Stimulated activated naive CD8-positive, alpha-beta T cell treated with anti-CD3 and anti-CD28 coated beads, Interleukin-15, Interleukin-2, amounts not matched to agents 100 ng/mL and 50 ng/mL, for 24 hours (primary cell): ENCODE measurements around the gene LCAT.

ENCODE experiments used
- H3K27ac Mint-ChIP-seq: one replicate; pipeline ENCODE4 v1.8.0; 2021; ENCODE audit warnings: mild to moderate bottlenecking, mixed read lengths
- H3K27me3 Mint-ChIP-seq: one replicate; pipeline ENCODE4 v1.8.0; 2021; ENCODE audit warnings: mixed read lengths
- H3K36me3 Mint-ChIP-seq: one replicate; pipeline ENCODE4 v1.8.0; 2021; ENCODE audit warnings: low read depth, mixed read lengths
- H3K4me1 Mint-ChIP-seq: one replicate; pipeline ENCODE4 v1.8.0; 2021; ENCODE audit warnings: low read depth, mixed read lengths
- H3K4me3 Mint-ChIP-seq: one replicate; pipeline ENCODE4 v1.8.0; 2021; ENCODE audit warnings: mild to moderate bottlenecking, mixed read lengths
- H3K9me3 Mint-ChIP-seq: one replicate; pipeline ENCODE4 v1.8.0; 2021; ENCODE audit warnings: mixed read lengths

LCAT gene

DNA sequence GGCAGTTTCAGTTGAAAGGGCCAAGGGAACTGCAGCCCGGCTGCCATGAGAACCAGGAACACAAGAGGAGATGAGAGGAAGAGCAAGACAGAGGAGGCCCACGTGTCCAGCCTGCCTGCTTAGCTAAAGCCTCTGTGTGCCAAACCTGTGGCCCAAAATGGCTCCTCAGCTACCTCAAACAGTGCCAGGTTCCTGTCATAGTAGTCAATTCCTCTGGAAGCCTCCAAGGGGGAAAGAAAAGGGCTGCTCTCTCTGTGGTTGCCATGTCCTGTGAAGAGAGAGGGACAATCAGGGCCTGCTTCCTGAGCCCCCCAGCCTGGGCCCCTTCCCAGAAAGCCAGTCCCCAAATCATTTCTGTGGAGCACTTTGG, 19.4 kb upstream of the LCAT start:
- no peaks in the 10 kb centered on the region for H3K9me3 Mint-ChIP-seq
- no peak overlapping the region for H3K4me3 Mint-ChIP-seq
- peaks cover 15% of the 10 kb centered on the region for H3K4me1 Mint-ChIP-seq
- peaks cover 12% of the 10 kb centered on the region for H3K36me3 Mint-ChIP-seq
- H3K27ac Mint-ChIP-seq, result no peak overlapping the region
- no peaks in the 10 kb centered on the region for H3K27me3 Mint-ChIP-seq

DNA sequence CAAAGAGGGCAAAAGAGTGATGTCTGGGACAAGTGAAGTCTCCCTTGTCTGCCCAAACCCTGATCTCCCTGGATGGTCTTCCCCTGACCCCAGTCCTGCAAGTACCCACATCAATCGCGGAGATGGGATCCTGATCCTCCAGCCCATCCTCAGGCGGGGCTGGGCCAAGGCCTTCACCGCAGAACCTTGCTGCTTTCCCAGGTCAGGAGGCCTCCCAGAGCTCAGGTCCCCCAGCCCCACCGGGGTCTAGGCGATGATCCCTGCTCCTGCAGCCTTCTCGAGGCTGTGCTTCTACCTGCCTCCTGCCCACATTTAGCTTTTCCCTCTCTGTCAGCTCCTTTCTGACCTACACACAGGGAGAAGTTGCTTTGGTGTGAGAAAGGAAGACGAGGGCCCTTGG, 18.2 kb upstream of the LCAT start:
- peaks cover 14% of the 10 kb centered on the region for H3K36me3 Mint-ChIP-seq
- H3K27ac Mint-ChIP-seq, result no peak overlapping the region
- no peaks in the 10 kb centered on the region for H3K27me3 Mint-ChIP-seq
- H3K4me3 Mint-ChIP-seq, result no peak overlapping the region
- H3K4me1 Mint-ChIP-seq, result peaks cover 7% of the 10 kb centered on the region
- no peaks in the 10 kb centered on the region for H3K9me3 Mint-ChIP-seq

DNA sequence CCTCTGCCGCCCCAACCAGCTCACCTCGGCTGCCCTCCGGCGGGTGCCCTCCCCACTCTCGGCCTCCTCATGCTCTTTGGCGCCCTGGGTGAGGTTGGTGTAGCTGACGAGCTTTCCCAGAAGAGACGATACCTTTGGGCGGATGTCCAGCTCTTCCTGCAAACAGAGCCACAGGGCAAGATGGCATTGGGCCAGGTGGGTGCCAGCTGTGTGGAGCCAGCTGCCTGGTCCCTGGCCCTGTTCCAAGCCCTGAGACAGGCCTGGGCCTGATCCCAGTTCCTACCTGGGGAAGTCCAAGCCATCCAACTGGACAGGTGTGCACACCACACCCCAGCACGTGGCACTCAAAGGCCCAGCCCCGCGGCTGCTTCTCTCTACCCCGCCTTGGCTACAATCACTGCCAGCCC, 17.6 kb upstream of the LCAT start:
- H3K27me3 Mint-ChIP-seq, result no peaks in the 10 kb centered on the region
- peaks cover 2% of the 10 kb centered on the region for H3K4me1 Mint-ChIP-seq
- H3K9me3 Mint-ChIP-seq, result no peaks in the 10 kb centered on the region
- no peak overlapping the region for H3K4me3 Mint-ChIP-seq
- no peak overlapping the region for H3K27ac Mint-ChIP-seq
- H3K36me3 Mint-ChIP-seq, result peaks cover 14% of the 10 kb centered on the region

DNA sequence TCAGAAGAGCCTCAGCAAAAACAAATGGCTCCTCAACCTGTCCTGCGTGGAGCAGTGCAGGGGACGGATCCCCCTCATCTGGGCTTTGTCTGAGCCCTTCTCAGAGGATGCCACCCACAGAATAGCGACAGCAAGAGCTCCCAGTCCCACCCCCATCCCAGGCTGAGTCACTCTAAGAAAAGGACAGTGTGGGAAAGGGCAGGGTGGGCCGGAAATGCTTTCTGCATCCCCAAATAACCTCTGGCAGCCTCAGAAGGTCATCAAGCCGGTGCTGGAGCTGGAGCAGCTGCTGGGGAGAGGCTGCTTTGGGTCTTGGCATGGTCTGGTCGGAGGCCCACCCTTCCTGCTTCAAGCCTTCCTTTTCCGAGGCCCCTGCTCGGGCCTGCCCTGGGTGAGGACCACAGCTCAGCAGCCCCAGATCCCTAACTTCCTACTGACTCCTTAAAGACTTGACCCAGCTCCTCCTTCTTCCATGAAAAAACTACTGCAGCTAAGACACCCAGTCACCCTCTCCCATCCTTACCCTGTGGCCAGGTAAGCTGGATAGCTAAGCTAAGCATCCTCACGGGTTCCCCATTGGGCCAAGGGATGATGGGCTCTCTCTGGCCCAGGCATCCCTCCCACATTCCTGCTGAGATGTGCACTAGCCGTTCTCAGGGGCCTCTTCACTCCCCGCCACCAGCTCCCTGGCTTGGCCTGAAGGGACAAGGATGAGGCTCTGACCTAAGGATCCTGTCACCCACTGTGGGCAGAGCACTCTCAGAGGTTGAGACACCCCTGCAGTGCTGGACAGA, 15.8 kb upstream of the LCAT start:
- H3K4me1 Mint-ChIP-seq, result no peaks in the 10 kb centered on the region
- no peaks in the 10 kb centered on the region for H3K27me3 Mint-ChIP-seq
- peaks cover 10% of the 10 kb centered on the region for H3K36me3 Mint-ChIP-seq
- no peaks in the 10 kb centered on the region for H3K9me3 Mint-ChIP-seq
- no peak overlapping the region for H3K4me3 Mint-ChIP-seq
- no peak overlapping the region for H3K27ac Mint-ChIP-seq

DNA sequence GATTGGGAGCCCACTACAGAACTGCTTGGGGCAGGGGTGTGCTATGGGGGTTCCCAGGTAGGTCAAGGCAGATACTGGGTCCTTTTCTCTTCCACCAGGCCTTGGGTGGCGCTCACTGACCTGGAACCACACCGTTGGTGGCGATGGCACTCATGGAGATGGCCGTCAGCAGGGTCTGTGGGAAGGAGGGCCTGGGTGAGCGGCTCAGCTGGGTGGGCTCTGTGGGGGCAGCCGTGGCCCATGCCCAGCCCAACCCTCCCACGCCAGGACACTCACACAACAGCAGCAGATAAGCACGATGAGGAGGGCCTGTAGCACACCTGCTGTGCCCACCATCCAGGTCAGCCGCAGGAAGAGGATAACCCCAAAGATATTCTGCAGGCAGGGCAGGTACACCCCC, 13.7 kb upstream of the LCAT start:
- no peak overlapping the region for H3K4me3 Mint-ChIP-seq
- peaks cover 16% of the 10 kb centered on the region for H3K36me3 Mint-ChIP-seq
- H3K27ac Mint-ChIP-seq, result no peak overlapping the region
- no peaks in the 10 kb centered on the region for H3K27me3 Mint-ChIP-seq
- H3K9me3 Mint-ChIP-seq, result no peaks in the 10 kb centered on the region
- H3K4me1 Mint-ChIP-seq, result no peaks in the 10 kb centered on the region

DNA sequence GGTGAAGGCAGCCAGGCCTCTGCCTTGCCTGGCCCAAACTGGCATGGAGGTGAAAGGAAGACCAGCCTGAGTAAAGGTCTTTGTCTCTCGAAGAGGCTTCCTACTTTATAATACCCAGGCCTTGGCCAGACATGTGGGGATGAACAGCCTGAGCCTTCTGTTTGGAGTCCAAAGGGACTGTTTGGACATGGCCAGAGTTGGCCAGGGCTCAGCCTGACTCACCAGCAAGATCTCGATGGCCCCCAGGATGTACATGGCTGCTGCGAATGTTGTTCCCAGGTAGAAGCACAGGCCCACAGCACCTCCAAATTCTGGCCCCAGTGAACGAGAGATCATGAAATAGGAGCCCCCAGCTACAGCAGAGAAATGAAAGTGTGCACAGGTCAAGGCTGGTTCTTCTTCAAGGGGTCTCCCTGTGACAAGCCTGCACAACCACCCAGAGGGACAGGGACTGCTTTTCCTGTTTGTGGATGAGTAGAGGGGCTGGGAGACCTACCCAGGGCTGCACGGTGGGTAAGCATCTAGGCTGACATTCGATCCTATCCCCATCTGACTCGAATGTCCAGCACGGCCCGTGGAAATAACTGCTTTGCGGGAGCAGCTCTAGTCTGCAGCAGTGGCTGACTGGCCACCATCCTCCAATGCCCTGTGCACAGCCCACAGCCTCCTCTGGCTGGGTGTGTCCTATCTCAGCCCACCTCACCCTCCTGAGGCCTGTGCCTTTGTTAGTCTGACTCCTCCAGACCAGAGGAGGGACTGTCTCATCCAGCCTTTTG, 10.7 kb upstream of the LCAT start:
- no peak overlapping the region for H3K4me3 Mint-ChIP-seq
- H3K4me1 Mint-ChIP-seq, result no peaks in the 10 kb centered on the region
- H3K36me3 Mint-ChIP-seq, result peaks cover 20% of the 10 kb centered on the region
- no peaks in the 10 kb centered on the region for H3K27me3 Mint-ChIP-seq
- no peaks in the 10 kb centered on the region for H3K9me3 Mint-ChIP-seq
- no peak overlapping the region for H3K27ac Mint-ChIP-seq

DNA sequence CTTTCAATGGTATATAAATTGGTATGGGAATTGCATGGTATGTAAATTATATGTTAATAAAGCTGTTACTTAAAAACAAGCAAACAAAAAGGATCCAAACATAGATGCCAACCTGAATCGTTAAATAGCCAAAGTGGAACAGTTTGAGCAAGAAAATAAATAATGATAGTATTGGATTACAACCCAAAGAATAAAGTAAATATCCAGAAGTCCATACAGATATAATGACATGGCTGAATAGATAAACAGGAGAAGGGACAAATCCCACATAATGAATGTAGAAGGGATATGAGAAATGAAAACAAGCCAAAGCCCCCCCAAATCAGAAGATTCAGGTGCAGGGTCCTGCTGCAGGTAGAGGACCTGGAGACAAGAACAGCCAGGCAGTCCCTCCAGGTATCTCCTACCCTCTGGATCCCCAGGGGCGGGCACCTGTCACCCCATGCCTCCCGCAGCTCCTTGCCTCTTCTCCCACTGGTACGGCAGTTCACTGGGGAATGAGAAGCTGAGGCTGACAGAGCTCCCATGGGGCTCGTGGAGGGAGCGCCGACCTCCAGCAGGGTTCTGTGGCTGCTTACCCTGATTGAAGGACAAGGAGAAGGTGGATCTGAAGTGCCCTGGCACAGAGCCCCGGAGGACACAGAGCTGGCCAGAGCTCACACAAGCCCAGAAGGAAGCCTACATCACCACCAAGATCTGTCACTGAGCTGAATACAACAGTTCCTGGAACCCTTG, 9.9 kb upstream of the LCAT start:
- no peak overlapping the region for H3K4me3 Mint-ChIP-seq
- H3K9me3 Mint-ChIP-seq, result no peaks in the 10 kb centered on the region
- no peak overlapping the region for H3K27ac Mint-ChIP-seq
- H3K4me1 Mint-ChIP-seq, result no peaks in the 10 kb centered on the region
- H3K36me3 Mint-ChIP-seq, result peaks cover 20% of the 10 kb centered on the region
- H3K27me3 Mint-ChIP-seq, result no peaks in the 10 kb centered on the region

DNA sequence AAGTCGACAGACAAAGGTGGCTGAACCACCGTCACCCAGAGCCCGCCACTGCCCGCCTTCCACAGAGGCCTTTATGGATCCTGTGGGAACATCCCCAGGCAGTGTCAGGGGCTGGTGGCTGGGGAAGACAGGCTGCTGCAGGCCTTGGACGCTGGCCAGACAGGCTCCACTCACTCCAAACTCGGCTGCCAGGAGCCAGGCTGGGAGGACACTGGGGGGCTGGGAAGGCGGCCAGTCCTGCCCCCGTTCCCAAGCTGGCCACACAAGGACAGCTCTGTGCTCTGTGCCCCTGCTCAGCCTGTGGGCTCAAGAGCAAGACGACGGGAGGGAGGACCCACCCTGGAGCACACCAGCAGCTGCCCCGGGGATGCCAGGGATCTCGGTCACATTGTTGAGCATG, 7.6 kb upstream of the LCAT start:
- H3K9me3 Mint-ChIP-seq, result no peaks in the 10 kb centered on the region

DNA sequence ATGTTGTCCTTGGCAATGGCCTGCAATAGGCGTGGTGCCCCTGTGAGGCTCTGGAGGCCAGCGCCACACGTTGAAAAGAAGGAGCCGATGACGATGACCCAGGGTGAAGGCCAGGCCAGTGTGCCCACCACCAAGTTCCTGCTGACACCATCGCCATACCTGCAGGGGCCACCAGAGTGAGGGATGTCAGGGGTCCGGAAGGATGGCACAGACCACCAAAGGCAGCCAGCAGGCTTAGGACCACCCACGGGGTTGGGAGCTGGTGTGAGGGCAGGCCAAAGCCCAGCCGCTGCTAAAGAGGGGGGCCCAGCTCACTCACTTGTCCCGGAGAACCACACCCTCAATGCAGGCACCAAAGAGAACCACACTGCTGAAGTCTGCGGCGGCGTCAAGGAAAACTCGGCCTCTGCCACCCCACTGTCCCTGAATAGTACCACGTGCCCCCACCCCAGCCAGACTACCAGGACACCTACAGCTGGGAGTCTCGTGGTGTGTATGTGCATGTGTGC, 6.5 kb upstream of the LCAT start:
- no peaks in the 10 kb centered on the region for H3K9me3 Mint-ChIP-seq
- peaks cover 15% of the 10 kb centered on the region for H3K36me3 Mint-ChIP-seq

More for the DNA sequence above, 7.6 kb upstream of the LCAT start:
- Mint-ChIP-seq H3K36me3 (peaks cover 15% of the 10 kb centered on the region), H3K4me3 (no peak overlapping the region), H3K4me1 (no peaks in the 10 kb centered on the region), H3K27me3 (no peaks in the 10 kb centered on the region), H3K27ac (no peak overlapping the region)

DNA sequence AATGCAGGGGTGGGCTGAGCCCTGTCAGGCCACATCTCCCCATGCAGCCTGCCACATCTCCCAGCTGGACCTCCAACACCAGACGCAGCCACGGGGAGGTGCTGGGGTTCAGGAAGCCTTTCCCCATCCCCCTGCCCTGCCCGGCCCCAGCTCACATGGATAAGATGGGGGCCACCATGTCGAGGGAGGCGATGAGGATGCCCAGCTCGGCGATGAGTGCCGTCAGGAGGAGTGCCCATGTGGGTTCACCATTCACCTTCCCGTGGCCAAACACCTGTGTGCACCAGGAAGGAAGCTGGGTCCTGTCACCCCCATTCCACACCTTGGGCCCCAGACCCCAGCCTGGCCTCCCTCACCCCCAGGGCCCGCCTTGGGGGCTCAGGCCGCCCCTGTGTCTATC, 5.7 kb upstream of the LCAT start:
- H3K4me1 Mint-ChIP-seq, result no peaks in the 10 kb centered on the region
- H3K27ac Mint-ChIP-seq, result no peak overlapping the region
- H3K4me3 Mint-ChIP-seq, result no peak overlapping the region
- H3K36me3 Mint-ChIP-seq, result peaks cover 15% of the 10 kb centered on the region
- no peaks in the 10 kb centered on the region for H3K27me3 Mint-ChIP-seq
- H3K9me3 Mint-ChIP-seq, result no peaks in the 10 kb centered on the region

More for the DNA sequence above, 6.5 kb upstream of the LCAT start:
- H3K27ac Mint-ChIP-seq, result no peak overlapping the region
- no peak overlapping the region for H3K4me3 Mint-ChIP-seq
- H3K27me3 Mint-ChIP-seq, result no peaks in the 10 kb centered on the region
- no peaks in the 10 kb centered on the region for H3K4me1 Mint-ChIP-seq

DNA sequence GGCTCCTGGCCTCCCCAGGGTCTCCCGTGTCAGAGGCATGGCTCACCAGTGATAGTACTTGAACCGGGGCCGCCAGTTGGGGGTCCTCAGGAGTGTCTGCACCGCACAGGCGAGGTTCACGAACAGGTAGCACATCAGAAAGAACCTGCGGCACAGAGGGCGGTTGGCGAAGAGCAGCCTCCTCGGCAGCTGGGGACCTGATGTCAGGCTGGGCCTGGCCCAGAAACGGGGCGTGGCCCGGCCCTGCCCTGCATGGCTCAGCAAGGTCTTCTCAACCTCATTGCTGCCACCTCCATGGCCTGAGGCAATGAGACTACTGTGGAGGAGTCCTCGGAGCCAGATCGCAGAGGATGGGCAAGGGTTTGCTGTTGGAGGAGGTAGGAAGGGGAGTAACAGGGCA, 4.1 kb upstream of the LCAT start:
- Mint-ChIP-seq H3K27ac (no peak overlapping the region), H3K4me3 (no peak overlapping the region), H3K27me3 (no peaks in the 10 kb centered on the region)

DNA sequence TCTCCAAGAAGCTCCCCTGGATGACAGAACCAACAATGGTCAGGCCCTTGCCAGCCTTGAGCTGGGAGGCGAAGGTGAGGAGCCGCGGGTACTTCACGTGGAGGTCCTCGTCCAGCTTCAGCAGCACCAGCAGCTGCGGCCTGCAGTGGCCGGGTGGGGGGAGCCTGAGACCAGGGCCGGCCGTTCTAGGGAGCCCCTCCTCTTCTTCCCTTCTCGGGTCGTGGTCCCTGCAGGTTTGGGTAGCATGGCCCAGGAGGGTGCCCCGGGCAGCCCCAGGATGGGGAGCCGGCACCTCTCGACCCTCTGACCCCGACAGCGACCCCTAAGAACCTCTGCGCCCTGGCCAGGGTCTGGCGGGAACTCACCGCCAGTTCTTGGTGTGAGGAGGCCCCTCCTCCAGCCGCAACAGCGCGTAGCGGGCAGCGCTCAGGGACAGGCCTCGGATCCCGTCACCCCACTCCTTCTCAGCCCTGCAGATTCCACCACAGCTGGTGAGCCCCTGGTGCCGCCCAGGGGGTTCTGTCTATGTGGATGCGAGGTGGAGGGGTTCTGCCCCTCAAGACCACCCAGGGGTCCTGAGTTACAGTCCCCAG, 3.1 kb upstream of the LCAT start:
- Mint-ChIP-seq H3K9me3 (no peaks in the 10 kb centered on the region), H3K36me3 (peaks cover 5% of the 10 kb centered on the region), H3K4me3 (no peak overlapping the region), H3K27me3 (no peaks in the 10 kb centered on the region), H3K27ac (no peak overlapping the region), H3K4me1 (no peaks in the 10 kb centered on the region)

More for the DNA sequence above, 4.1 kb upstream of the LCAT start:
- no peaks in the 10 kb centered on the region for H3K4me1 Mint-ChIP-seq
- H3K9me3 Mint-ChIP-seq, result no peaks in the 10 kb centered on the region
- peaks cover 8% of the 10 kb centered on the region for H3K36me3 Mint-ChIP-seq

DNA sequence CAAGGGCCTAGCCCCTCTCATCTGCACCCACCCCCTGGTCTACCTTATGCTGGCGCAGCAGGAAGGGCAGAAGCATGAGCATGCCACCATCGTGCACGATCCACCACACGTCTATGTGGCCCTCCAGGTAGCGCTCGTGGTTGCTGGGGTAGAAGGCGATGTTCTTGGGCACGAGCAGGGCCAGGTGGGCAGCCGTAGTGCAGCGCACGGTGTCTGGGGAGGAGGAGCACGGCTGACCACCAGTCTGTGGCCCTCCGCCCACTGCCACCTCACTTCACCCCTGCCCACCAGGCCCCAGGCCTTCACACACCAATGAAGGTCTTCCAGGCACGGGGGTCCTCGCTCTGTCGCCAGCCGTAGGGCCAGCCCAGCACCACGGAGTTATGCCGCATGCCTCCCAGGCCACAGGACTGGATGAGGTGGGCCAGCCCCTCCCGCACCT, 2.2 kb upstream of the LCAT start:
- no peak overlapping the region for H3K27ac Mint-ChIP-seq
- no peak overlapping the region for H3K4me3 Mint-ChIP-seq
- no peaks in the 10 kb centered on the region for H3K9me3 Mint-ChIP-seq
- no peaks in the 10 kb centered on the region for H3K36me3 Mint-ChIP-seq
- no peaks in the 10 kb centered on the region for H3K27me3 Mint-ChIP-seq
- peaks cover 6% of the 10 kb centered on the region for H3K4me1 Mint-ChIP-seq

DNA sequence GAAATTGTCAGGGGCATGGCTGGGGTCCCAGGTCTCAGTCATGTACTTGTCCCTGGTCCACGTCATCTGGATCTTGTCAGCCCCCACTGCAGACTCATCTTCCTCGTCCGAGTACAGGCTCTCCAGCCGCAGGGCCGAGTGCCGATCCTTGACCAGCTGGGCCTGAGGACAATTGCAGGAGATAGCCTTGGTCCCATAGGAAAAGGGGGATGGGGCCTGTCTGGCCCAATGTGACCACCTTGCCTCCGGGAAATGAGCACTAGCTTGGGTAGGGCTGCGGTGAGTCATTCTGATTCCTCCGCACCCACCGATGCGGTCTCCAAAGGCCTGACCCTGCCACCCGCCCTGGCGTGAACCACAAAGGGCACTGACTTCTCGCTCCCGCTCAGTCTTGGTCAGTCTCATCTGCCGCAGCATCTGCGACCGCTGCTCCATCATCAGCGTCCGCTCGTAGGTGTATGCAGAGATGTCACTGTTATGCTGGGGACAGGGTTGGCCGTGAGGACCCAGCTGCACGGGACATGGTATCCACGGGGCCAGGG, 1.5 kb upstream of the LCAT start:
- Mint-ChIP-seq H3K4me1 (peaks cover 8% of the 10 kb centered on the region), H3K4me3 (no peak overlapping the region), H3K27ac (no peak overlapping the region), H3K9me3 (no peaks in the 10 kb centered on the region), H3K36me3 (no peaks in the 10 kb centered on the region), H3K27me3 (no peaks in the 10 kb centered on the region)
